Body of pancreas (tissue), 4 donors: ENCODE measurements around the gene DHCR7. TPM values are rescaled to one million over a fixed set of nuclear protein-coding genes. Genes with fewer than 3 reads are reported as not detected.

ENCODE experiments used
- ATAC-seq: fragments of 150-250 bp; one replicate; pipeline ENCODE4 v1.9.1; 2016
- DNase-seq, 4 donors: peaks; one replicate each; pipeline ENCODE4 v3.0.0-alpha.2; 2019
- H3K27ac ChIP-seq, 4 donors: fragments of 200-600 bp; sonication (generic); 1 replicate in 3 of 4; 2 replicates in 1 of 4; pipeline versions ENCODE4 v1.5.1 to v1.6.1; 2016 to 2019; ENCODE audit warnings: mild to moderate bottlenecking in 1 of 4, mixed read lengths in 1 of 4, moderate library complexity in 1 of 4
- H3K27me3 ChIP-seq, 2 donors: fragments of 200-600 bp; sonication (generic); one replicate each; pipeline ENCODE4 v1.6.0; 2016; ENCODE audit warnings: mild to moderate bottlenecking in 1 of 2
- H3K36me3 ChIP-seq, 2 donors: fragments of 200-600 bp; sonication (generic); replicated peaks in 1 of 2; 2 replicates each; pipeline ENCODE4 v1.5.1; 2016; ENCODE audit warnings: low read depth in 2 of 2; ENCODE audit not compliant: insufficient read depth in 1 of 2
- H3K4me1 ChIP-seq: fragments of 200-600 bp; sonication (generic); one replicate; pipeline ENCODE4 v1.6.0; 2016
- H3K4me3 ChIP-seq, 2 donors: fragments of 200-600 bp; sonication (generic); 1 replicate in 1 of 2; 2 replicates in 1 of 2; pipeline ENCODE4 v1.5.1; 2016 to 2019
- H3K9me3 ChIP-seq, 3 donors: fragments of 200-600 bp; sonication (generic); 1 replicate in 2 of 3; 2 replicates in 1 of 3; pipeline ENCODE4 v1.5.1; 2016
- CTCF ChIP-seq, 7 experiments: fragments of 450-650 bp in 4 of 7; fragments of 200-600 bp in 3 of 7; sonication (generic) in 3 of 7; IDR thresholded peaks; one replicate each; pipeline ENCODE4 v1.5.1; 2016 to 2019; ENCODE audit warnings: antibody characterized with exemption in 7 of 7
- POLR2A ChIP-seq, 3 donors: fragments of 450-650 bp; IDR thresholded peaks; one replicate each; pipeline ENCODE4 v1.6.1; 2016; ENCODE audit warnings: antibody characterized with exemption in 3 of 3, mild to moderate bottlenecking in 2 of 3
- WGBS, 2 donors: methylation state at CpG; one replicate each; pipeline ENCODE4 v1.1.5; 2017; 5-methylcytosine and 5-hydroxymethylcytosine counted together
- intact Hi-C: fragments of 100-400 bp; cut with DNase I; formaldehyde crosslinking; loops from one replicate; pipeline ENCODE4 v1.15.1; 2023
- total RNA-seq, 2 donors: library from RNA; depleted of rRNA; stranded (reverse); fragments of >200 nt; gene quantifications; one replicate each; pipeline ENCODE4 v1.1.0, GENCODE V29; 2016

The DHCR7 gene
- total RNA-seq, 2 donors from 2014 or later: 15.8 to 16.2 TPM

DNA sequence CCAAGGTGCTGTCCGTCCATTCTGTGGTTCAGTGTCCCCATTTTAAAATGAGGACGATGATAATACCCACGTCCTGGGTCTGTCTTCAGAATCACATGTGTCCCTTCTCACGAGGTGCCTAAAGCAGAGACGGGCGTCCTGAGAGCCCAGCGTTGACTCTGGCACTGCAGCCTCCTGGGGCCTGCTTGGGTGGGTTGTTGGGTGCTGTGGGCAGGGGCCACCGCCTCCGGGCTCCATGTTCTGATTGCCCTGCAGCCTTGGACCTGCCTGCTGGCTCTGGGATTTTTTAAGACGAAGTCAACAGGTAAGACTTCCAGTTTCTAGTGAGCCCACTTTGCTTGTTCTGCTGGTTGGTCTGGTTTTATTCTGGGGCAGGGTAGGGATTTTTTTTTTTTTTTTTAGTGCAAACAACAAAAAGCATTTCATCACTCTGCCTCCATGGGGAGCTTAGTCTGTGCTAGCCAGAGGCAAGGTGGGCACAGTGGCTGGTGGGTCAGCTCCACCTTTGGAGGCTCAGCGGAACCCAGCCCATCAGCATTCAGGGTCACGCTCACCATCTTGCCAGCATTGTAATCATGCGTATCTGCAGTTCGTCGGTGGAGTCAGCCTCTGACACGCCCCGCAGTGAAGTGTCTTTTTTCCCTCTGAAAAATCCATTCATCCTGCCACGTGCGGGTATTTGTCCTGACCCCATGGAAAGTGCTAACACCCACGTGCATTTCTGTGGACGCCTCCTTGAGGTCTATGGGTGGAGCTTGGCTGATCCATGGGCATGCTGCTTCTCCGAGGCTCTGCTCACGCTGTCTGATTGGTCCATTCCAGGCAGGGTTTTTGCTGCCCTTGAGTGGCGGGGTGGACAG is 33.1 kb upstream of the DHCR7 start:
- ATAC-seq (no peak), DNase-seq (no peak)
- TF ChIP-seq POLR2A (IDR thresholded peaks at IDR 0.05): no peak
- no peak for TF ChIP-seq CTCF (IDR thresholded peaks at IDR 0.05)
- no peaks in the 10 kb centered on the region for H3K27me3 ChIP-seq
- no peaks in the 10 kb centered on the region for H3K4me1 ChIP-seq
- H3K27ac ChIP-seq: no peak overlapping the region
- intact Hi-C loops: no loop called here
- H3K9me3 ChIP-seq: no peaks in the 10 kb centered on the region
- no peak overlapping the region for H3K4me3 ChIP-seq
- H3K36me3 ChIP-seq: peaks cover 10 to 25% of the 10 kb centered on the region in 2 donors
- WGBS, 2 donors: 85 to 96% methylated on average over 15 to 21 of the region's 24 CpGs

GRCh38 chr11:71478528-71478840 is 30.3 kb upstream of the DHCR7 start:
- DNase-seq (no peak), ATAC-seq (no peak)
- Histone ChIP-seq H3K4me1 (no peaks in the 10 kb centered on the region), H3K27ac (no peak overlapping the region), H3K9me3 (no peaks in the 10 kb centered on the region), H3K36me3 (peaks cover 4 to 26% of the 10 kb centered on the region in 2 donors), H3K4me3 (no peak overlapping the region), H3K27me3 (no peaks in the 10 kb centered on the region)
- intact Hi-C loops: no loop called here
- TF ChIP-seq CTCF (IDR thresholded peaks at IDR 0.05): no peak
- no peak for TF ChIP-seq POLR2A (IDR thresholded peaks at IDR 0.05)
- WGBS, 2 donors: 92 to 97% methylated on average over 11 of the region's 11 CpGs

GRCh38 chr11:71477641-71478527 is 29.7 kb upstream of the DHCR7 start:
- Histone ChIP-seq H3K36me3 (peaks cover 0 to 23% of the 10 kb centered on the region in 2 donors), H3K27ac (no peak overlapping the region), H3K9me3 (no peaks in the 10 kb centered on the region), H3K4me1 (no peaks in the 10 kb centered on the region), H3K4me3 (no peak overlapping the region), H3K27me3 (no peaks in the 10 kb centered on the region)
- 83 to 94% methylated on average over 22 to 25 of the region's 25 CpGs for WGBS, 2 donors
- intact Hi-C loops: no loop called here
- TF ChIP-seq POLR2A (IDR thresholded peaks at IDR 0.05) (no peak), CTCF (IDR thresholded peaks at IDR 0.05) (no peak)
- no peak for DNase-seq
- ATAC-seq: no peak

DNA sequence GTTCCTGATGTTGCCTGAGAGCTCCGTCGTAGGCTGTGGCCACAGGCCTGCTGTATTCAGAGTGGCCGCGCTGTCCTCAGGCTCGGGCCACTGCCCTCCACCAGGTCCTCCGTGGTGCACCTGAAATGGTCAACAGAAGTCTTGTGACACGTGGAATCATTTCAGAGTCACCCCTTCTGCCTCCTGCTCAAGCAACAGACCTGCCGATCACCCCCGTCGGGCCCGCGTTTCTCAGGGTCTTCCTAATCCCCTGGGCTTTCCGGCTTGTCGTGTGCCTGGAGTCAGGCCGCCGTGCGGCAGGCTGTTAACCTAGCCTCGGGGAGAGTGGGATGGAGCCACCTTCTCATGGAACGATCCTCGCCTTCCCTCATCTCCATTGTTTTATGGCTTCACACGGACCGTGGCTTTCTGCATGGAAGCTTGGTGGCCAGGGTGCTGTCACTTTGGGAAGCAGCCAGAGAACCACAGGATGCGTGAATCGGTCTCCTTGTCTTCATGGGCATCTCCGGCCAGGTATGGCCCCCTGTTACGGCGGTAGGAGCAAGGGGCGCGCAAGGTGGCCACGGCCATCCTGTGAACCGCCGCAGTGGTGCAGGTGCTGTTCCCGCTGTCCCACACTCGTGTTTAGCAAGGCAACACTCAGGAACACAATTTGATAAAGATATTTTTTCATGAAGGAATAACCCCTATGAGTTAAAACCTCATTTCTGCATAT is 28.9 kb upstream of the DHCR7 start:
- Histone ChIP-seq H3K36me3 (peaks cover 0 to 28% of the 10 kb centered on the region in 2 donors), H3K27me3 (no peaks in the 10 kb centered on the region), H3K4me1 (no peaks in the 10 kb centered on the region), H3K4me3 (no peak overlapping the region), H3K9me3 (no peaks in the 10 kb centered on the region), H3K27ac (no peak overlapping the region)
- TF ChIP-seq CTCF (IDR thresholded peaks at IDR 0.05): no peak
- DNase-seq (no peak), ATAC-seq (no peak)
- 91 to 94% methylated on average over 27 to 34 of the region's 34 CpGs for WGBS, 2 donors
- intact Hi-C loops: no loop called here
